RCC 7860 (cell line): Measurements from ENCODE around the gene EFCAB8.

Experiments
- DNase-seq: peaks from one replicate; pipeline ENCODE4 v3.0.0-alpha.2; 2015; ENCODE audit warnings: low spot score
- FAIRE-seq: peaks from 2 replicates; lab custom pipeline; 2012; peaks lifted over from hg19 to GRCh38; lab: Jason Lieb, UNC

Gene EFCAB8

GRCh38 chr20:33000802-33001466 is 142.2 kb downstream of the EFCAB8 start:
- DNase-seq (no peak), FAIRE-seq (no peak)

DNA sequence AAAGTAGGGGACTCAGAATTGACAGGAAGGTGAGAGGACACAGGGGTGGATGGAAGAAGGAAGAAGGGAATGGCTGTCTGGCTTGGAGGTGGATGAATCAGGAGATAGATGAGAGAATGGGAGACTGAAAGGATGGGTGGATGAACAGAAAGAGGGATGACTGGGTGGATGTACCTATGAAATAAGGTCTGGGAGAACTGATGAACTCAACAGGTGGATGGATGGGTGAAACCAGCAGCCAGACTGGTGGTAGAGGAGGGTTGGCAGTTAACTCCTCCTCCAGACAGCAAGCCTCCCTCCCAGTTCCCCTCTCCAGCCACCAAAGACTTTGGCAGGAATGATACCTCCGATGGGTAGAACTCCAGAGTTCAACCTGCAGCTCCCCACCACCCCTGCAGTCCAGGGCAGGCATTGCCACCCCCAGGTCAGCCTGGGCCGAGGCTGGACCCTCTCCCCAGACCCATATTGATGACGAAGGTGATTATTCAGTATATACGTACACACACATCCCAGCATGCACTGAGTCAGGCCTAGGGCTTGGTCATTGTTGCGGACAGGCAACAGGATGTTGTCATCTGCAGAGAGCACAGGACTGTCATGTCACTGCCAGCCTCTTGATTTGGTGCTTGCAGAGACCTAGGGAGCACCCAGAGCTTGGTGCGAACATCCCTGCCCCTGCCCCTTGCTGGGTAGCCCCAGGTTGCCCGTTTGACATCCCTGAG is 143.5 kb downstream of the EFCAB8 start:
- FAIRE-seq (no peak), DNase-seq (no peak)

- DNase-seq (no peak), FAIRE-seq (no peak)
These were observed 145.5 kb downstream of the EFCAB8 start, which contains the start of gene SUN5 for GRCh38 chr20:33004141-33004751. Gene SUN5 (minus strand): TSS chr20:33004433. CDS start chr20:33004340, 93 bp downstream.

DNA sequence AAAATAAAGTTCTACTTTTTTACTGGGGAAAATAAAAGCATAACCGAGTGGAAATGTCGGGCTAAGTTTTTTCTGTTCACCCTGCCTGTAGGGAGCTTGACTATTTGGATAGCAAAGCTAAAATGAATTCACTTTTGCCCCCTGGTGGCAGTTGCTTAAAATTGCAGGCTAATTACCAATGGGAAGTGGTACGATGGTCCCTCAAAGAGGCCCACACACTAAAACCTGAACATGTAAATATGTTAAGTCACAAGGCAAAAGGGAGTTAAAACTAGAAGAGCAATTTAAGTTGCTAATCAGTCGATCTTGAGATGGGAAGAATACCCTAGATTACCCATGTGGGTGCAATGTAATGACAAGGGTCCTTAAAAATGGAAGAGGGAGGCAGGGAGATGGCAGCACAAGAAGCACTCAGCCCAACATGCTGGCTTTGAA is 146.4 kb downstream of the EFCAB8 start:
- peak; percentile 46 for DNase-seq
- FAIRE-seq = peak; percentile 53

GRCh38 chr20:33005908-33006775 is 147.4 kb downstream of the EFCAB8 start:
- DNase-seq (no peak), FAIRE-seq (no peak)

GRCh38 chr20:33006776-33007375 is 148.2 kb downstream of the EFCAB8 start:
- FAIRE-seq (no peak), DNase-seq (no peak)

DNA sequence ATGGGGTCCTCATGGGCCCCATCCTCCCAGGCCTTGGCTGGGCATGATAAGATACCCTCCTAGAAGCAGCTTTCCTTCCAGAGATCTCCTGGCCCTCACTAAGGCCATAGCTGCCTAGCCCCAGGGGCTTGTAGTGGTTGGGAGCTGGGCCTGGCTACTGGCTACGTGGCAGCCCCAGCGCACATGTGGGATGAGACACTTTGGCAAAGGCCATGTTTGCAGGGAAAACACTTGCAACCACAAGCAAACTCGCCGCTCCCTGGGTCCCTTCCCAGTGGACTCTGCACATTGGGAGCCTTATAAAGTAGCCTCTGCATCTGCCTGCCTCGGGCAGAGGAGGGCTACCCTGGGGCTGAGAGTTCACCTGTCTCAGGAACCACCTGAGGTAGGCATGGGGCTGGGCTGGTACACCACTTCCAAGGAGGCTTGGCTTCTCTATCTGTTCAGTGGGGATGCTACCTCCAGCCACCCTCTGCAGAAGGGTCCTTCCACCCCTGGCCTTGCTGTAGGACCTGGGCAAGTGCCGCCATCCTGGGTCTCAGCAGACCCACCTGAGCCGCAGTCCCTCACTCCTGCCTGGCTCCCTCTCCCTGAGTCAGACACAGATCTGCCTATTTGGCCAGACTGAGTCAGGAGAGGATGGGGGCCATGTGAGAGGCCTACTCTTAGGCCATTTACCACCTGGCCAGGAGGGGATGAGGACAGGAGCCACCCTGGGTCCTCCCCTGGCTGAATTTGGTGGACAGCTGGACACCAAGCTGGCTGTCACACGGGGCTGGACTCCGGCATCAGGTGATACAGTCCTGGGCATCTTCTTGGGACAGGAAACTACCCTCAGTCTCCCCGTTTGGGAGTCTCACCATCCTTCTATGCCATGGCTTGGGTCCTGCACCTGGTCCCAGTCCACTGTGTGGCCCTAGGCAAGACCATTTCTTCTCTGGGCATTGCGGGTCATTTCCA is 148.9 kb downstream of the EFCAB8 start, which contains the start of gene BPIFB2:
BPIFB2 (plus strand) TSS at position 329 of the 960 bp plus-strand sequence. CDS start 871 bp downstream, outside the sequence.
- no peak for FAIRE-seq
- DNase-seq = no peak

DNA sequence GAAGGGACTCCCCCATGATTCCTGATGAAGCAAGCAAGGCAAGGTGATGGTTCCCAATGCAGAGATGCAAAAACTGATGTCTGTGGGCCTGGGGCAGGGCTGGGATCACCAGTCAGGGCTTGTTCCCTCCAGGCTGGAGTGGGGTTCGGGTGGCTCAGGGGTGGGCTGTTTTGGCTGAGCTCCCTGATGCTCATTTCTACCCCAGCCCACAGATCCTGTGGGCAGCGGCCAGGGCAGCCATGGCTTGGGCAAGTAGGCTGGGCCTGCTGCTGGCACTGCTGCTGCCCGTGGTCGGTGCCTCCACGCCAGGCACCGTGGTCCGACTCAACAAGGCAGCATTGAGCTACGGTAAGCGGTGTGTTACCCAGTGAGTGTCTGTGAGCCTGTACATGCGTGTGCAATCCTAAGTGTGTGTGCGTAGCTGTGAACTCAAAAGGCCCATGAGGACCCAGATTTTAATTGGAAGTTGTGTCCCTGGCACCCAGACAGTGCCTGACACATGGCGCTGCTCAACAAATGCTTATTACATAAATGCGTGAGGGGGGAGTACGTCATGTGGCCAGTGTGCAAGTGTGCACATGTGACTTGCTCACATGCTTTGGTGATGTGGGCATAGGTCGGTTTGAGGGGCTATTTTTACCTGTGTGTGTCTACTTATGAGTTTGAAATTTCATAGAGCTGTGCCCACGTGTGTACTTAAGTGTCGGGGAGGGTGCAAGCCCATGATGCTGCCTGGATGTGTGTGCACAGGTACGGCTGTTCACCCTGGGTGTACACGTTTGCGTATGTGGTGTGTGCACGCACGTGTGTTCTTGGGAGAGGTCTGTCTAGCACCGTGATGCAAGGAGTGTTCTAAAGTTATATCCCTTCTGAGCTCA is 149.9 kb downstream of the EFCAB8 start:
- DNase-seq (no peak), FAIRE-seq (no peak)

DNA sequence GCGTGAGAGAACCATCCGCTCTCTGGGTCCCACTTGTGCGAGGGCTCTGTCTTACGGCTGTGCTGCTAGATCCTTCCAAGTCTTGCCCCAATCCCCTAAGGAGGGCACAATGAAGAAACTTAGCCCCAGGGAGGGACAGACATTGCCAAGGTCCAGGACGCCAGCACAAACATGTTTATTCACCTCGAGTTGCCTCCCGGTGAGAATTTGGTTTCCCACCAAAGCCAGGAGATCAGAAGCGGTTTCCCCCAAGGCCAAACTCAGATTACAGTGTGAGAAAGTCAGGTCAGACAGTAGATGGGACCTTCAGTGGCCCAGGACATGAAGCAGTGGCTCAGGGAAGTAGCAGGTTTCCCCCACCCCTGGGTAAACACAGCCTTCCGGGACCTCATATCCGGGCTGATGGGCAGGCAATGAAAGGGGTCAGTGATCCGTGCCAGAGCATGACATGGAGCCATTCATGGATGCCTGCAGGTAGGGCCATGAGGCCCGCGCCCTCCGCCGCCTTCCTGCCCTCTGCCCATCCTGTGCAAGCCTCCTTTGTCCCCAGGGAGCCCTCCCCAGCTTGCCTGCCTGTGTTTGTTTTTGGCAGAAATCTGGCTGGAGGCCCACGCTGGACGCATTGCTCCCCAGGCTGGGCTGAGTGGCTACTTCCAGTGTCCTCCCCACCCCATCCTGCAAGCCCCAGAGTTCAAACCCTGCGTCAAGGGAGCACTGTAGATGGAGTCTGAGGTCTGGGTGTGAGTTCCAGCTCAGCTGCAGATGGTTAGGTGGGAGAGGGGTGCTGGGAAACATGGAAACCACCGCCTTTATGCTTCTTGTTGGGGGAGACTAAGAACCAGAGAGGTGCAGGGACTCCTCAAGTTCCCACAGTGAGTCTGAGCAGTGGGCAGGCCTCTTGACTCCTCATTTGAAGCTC is 150.8 kb downstream of the EFCAB8 start:
- no peak for FAIRE-seq
- no peak for DNase-seq

GRCh38 chr20:33010133-33010504 is 151.4 kb downstream of the EFCAB8 start:
- FAIRE-seq (no peak), DNase-seq (no peak)

DNA sequence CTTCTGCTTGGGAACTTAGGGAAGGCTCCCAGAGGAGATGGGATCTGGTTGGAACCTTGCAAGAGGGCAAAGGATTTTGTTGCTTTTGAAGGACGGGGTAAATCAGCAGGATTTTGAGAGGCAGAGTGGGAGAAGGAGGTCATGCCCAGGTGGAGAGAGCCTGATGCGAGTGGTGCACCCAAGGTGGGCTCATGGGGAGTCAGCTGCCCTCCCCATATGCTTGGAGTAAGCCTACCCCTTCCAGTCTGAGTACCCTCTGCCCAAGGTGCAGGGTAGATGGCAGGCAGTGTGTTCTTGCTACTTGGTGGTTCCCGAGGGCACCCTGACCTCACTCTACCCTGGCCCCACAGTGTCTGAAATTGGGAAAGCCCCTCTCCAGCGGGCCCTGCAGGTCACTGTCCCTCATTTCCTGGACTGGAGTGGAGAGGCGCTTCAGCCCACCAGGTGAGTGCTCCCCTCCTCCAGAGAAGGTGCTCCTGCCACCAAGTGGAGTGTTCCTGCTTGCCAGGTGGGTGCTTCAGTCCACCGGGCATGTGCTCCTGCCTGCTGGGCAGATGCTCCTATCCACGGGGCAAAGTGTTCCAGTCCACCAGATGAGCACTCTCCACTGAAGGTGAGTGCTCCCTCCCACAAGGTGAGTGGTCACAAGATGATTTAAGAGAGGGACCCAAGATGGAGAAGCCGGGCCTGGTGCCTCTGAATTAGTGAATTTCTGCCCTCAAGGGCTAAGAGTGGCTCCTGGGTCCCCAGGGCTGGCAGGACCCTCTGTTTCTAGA is 152.1 kb downstream of the EFCAB8 start:
- FAIRE-seq = no peak

More for the DNA sequence above, 152.1 kb downstream of the EFCAB8 start:
- DNase-seq = no peak
